Stomach smooth muscle (tissue), 2 donors: Measurements from ENCODE around the gene ELOB.
A peak's percentile ranks its signal among the peaks of the same experiment; 100 is the strongest.

ENCODE experiments used
- H3K27ac ChIP-seq: one replicate; pipeline ENCODE4 v1.7.0; 2013; ENCODE audit warnings: mild to moderate bottlenecking, low read length, inconsistent platforms
- H3K27me3 ChIP-seq, 2 donors: one replicate each; pipeline ENCODE4 v1.7.0; 2013; ENCODE audit warnings: low read length in 2 of 2; ENCODE audit not compliant: insufficient read depth in 2 of 2, control insufficient read depth in 1 of 2
- H3K36me3 ChIP-seq, 2 donors: one replicate each; pipeline ENCODE4 v1.7.0; 2013; ENCODE audit warnings: low read length in 2 of 2; ENCODE audit not compliant: control insufficient read depth in 2 of 2, insufficient read depth in 2 of 2
- H3K4me1 ChIP-seq: one replicate; pipeline ENCODE4 v1.7.0; 2013; ENCODE audit warnings: low read length; ENCODE audit not compliant: control insufficient read depth, insufficient read depth
- H3K4me3 ChIP-seq, 2 donors: one replicate each; pipeline ENCODE4 v1.7.0; 2013; ENCODE audit warnings: low read length in 2 of 2
- H3K9ac ChIP-seq, 2 donors: one replicate each; pipeline ENCODE4 v1.7.0; 2013; ENCODE audit warnings: low read length in 2 of 2, mild to moderate bottlenecking in 1 of 2
- H3K9me3 ChIP-seq, 2 donors: one replicate each; pipeline ENCODE4 v1.7.0; 2013; ENCODE audit warnings: low read length in 2 of 2; ENCODE audit not compliant: control insufficient read depth in 2 of 2
- donor health status: healthy.
- donor health status: Pancreatic carcinoma.

Gene ELOB

DNA sequence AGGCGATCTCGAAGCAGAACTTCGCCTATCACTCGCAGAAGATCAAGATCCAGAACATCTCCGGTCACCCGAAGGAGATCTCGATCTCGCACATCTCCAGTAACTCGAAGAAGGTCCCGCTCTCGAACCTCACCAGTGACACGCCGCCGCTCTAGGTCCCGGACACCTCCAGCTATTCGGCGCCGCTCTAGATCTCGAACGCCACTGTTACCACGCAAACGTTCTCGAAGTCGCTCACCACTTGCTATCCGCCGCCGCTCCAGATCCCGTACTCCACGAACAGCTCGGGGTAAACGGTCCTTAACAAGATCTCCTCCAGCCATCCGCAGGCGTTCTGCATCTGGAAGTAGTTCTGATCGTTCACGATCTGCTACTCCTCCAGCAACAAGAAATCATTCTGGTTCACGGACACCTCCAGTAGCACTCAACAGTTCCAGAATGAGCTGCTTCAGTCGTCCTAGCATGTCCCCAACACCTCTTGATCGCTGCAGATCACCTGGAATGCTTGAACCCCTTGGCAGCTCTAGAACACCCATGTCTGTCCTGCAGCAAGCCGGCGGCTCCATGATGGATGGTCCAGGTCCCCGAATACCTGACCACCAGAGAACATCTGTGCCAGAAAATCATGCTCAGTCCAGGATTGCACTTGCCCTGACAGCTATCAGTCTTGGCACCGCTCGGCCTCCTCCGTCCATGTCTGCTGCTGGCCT, 10.5 kb downstream of the ELOB start:
- Histone ChIP-seq H3K4me3 (no peak overlapping the region), H3K27ac (no peak overlapping the region), H3K4me1 (peaks cover 18% of the 10 kb centered on the region), H3K9ac (no peak overlapping the region), H3K27me3 (no peaks in the 10 kb centered on the region), H3K36me3 (peaks cover 92 to 96% of the 10 kb centered on the region in 2 donors), H3K9me3 (no peaks in the 10 kb centered on the region)

GRCh38 chr16:2765462-2766404, 11.3 kb downstream of the ELOB start:
- Histone ChIP-seq H3K27ac (no peak overlapping the region), H3K4me1 (peaks cover 16% of the 10 kb centered on the region), H3K9me3 (no peaks in the 10 kb centered on the region), H3K27me3 (no peaks in the 10 kb centered on the region), H3K4me3 (no peak overlapping the region), H3K9ac (no peak overlapping the region), H3K36me3 (peaks cover 92 to 94% of the 10 kb centered on the region in 2 donors)

GRCh38 chr16:2764718-2765117, 12.4 kb downstream of the ELOB start:
- no peak overlapping the region for H3K9ac ChIP-seq
- no peak overlapping the region for H3K27ac ChIP-seq
- peaks cover 90 to 93% of the 10 kb centered on the region in 2 donors for H3K36me3 ChIP-seq
- H3K4me3 ChIP-seq: no peak overlapping the region
- no peaks in the 10 kb centered on the region for H3K9me3 ChIP-seq
- H3K4me1 ChIP-seq: peaks cover 9% of the 10 kb centered on the region
- no peaks in the 10 kb centered on the region for H3K27me3 ChIP-seq

- Histone ChIP-seq H3K9ac (no peak overlapping the region), H3K36me3 (peaks cover 89 to 95% of the 10 kb centered on the region in 2 donors), H3K4me1 (peaks cover 3% of the 10 kb centered on the region), H3K4me3 (no peak overlapping the region), H3K27me3 (no peaks in the 10 kb centered on the region), H3K27ac (no peak overlapping the region), H3K9me3 (no peaks in the 10 kb centered on the region)
These were observed 13.9 kb downstream of the ELOB start for GRCh38 chr16:2763173-2763572.

- Histone ChIP-seq H3K9ac (no peak overlapping the region), H3K4me1 (peaks cover 3% of the 10 kb centered on the region), H3K27me3 (no peaks in the 10 kb centered on the region), H3K36me3 (peaks cover 89 to 95% of the 10 kb centered on the region in 2 donors), H3K9me3 (no peaks in the 10 kb centered on the region), H3K27ac (no peak overlapping the region), H3K4me3 (no peak overlapping the region)
These were observed 14.4 kb downstream of the ELOB start for GRCh38 chr16:2762711-2763110.

GRCh38 chr16:2761886-2762583, 15.0 kb downstream of the ELOB start:
- Histone ChIP-seq H3K4me1 (peaks cover 2% of the 10 kb centered on the region), H3K36me3 (peaks cover 86 to 94% of the 10 kb centered on the region in 2 donors), H3K27me3 (no peaks in the 10 kb centered on the region), H3K9ac (no peak overlapping the region), H3K9me3 (no peaks in the 10 kb centered on the region), H3K4me3 (no peak overlapping the region), H3K27ac (no peak overlapping the region)

GRCh38 chr16:2761472-2761871, 15.6 kb downstream of the ELOB start:
- H3K9me3 ChIP-seq: no peaks in the 10 kb centered on the region

DNA sequence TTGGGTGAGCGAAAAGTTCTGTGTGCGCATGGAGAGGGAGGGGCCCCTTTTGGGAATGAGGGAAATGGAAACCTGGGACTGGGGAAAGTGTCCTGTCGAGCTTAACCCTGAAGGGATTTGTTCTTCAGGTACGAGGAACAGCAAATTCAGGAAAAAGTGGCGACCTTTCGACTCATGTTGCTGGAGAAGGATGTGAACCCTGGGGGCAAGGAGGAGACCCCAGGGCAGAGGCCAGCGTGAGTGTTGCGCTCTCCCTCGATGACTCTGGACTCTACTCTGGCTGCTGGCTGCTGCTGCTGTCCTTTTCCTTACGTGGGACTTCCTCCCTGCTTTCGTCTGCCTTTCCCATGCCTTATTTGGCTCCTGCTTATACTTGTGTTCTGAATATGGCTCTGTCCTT, 19.7 kb downstream of the ELOB start:
- Histone ChIP-seq H3K27ac (no peak overlapping the region), H3K9me3 (no peaks in the 10 kb centered on the region), H3K27me3 (no peaks in the 10 kb centered on the region), H3K9ac (no peak overlapping the region), H3K36me3 (peaks cover 50 to 51% of the 10 kb centered on the region in 2 donors), H3K4me3 (no peak overlapping the region), H3K4me1 (peaks cover 28% of the 10 kb centered on the region)

More at GRCh38 chr16:2761472-2761871, 15.6 kb downstream of the ELOB start:
- Histone ChIP-seq H3K4me3 (no peak overlapping the region), H3K36me3 (peaks cover 83 to 89% of the 10 kb centered on the region in 2 donors), H3K9ac (no peak overlapping the region), H3K27me3 (no peaks in the 10 kb centered on the region), H3K4me1 (peaks cover 2% of the 10 kb centered on the region), H3K27ac (no peak overlapping the region)

DNA sequence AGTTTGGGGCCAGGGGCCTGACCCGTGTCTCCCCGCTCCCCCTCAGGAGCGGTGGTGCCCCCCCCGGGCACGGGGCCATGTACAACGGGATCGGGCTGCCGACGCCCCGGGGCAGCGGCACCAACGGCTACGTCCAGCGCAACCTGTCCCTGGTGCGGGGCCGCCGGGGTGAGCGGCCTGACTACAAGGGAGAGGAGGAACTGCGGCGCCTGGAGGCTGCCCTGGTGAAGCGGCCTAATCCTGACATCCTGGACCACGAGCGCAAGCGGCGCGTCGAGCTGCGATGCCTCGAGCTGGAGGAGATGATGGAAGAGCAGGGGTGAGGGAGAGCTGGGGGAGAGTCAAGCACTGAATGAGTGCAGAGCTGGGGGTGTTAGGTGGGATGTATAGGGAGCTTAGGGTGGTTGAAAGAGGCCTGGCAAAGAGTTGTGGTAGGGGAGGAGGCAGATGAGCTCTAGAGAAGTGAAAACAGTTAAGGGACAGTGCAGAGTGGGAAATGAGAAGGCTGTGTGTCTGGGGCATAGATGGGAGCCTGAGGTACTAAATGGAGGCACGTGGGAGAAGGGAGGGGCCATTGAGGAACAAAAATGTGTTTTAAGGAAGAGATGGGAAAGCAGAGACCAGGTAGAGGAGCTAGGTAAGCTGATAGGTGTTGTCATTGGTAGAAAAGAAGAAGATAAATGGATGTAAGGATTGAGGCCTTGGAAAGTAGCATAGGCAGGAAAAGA, 20.6 kb downstream of the ELOB start:
- peaks cover 35% of the 10 kb centered on the region for H3K4me1 ChIP-seq
- H3K27ac ChIP-seq: no peak overlapping the region
- no peak overlapping the region for H3K9ac ChIP-seq
- peaks cover 41 to 42% of the 10 kb centered on the region in 2 donors for H3K36me3 ChIP-seq
- no peaks in the 10 kb centered on the region for H3K9me3 ChIP-seq
- no peaks in the 10 kb centered on the region for H3K27me3 ChIP-seq
- H3K4me3 ChIP-seq: peak overlapping the region in 1 of 2 donors; percentile 95

GRCh38 chr16:2755158-2755557, 21.9 kb downstream of the ELOB start:
- H3K27me3 ChIP-seq: no peaks in the 10 kb centered on the region
- no peaks in the 10 kb centered on the region for H3K9me3 ChIP-seq
- no peak overlapping the region for H3K27ac ChIP-seq
- H3K36me3 ChIP-seq: peaks cover 30 to 33% of the 10 kb centered on the region in 2 donors
- H3K4me1 ChIP-seq: peaks cover 36% of the 10 kb centered on the region
- peak overlapping the region; percentile 87 to 95 for H3K4me3 ChIP-seq
- peak overlapping the region; percentile 6 to 24 for H3K9ac ChIP-seq
